ENCODE data around the gene RPL4. TPM values are rescaled to one million over a fixed set of nuclear protein-coding genes. Genes with fewer than 3 reads are reported as not detected.

Gene RPL4
- 1,000 to 10,000 TPM; 1,152 to 1,492 (median 1,276) TPM for total RNA-seq
- polyA plus RNA-seq = 1,000 to 10,000 TPM; 2,017 to 3,057 TPM
- long read RNA-seq, donor 1, transcript RPL4-201 (10 exons, 2,769 nt) = major isoform, 725 of 769 reads
- long read RNA-seq, donor 1, partial matches to known transcripts = 29 of 769 reads
- long read RNA-seq, donor 1, other reads (novel, unspliced or antisense) = 15 of 769 reads
- long read RNA-seq, donor 2, transcript RPL4-201 (10 exons, 2,769 nt) = major isoform, 761 of 812 reads
- long read RNA-seq, donor 2, partial matches to known transcripts = 38 of 812 reads
- long read RNA-seq, donor 2, other reads (novel, unspliced or antisense) = 12 of 812 reads
- long read RNA-seq, donor 3, transcript RPL4-201 (10 exons, 2,769 nt) = major isoform, 4,234 of 4,434 reads
- long read RNA-seq, donor 3, partial matches to known transcripts = 147 of 4,434 reads
- long read RNA-seq, donor 3, other reads (novel, unspliced or antisense) = 53 of 4,434 reads

GRCh38 chr15:66504563-66505429, at the start of gene RPL4, which contains the start of gene ZWILCH:
TSS of gene RPL4 (minus strand) at chr15:66504855. CDS start at chr15:66504790, 65 bp downstream.
TSS of gene ZWILCH (plus strand) at chr15:66505326. CDS start at chr15:66505339, 13 bp downstream.
- Histone ChIP-seq H3K27me3 (no peaks in the 10 kb centered on the region), H3K4me1 (peaks cover 5 to 42% (median 27%) of the 10 kb centered on the region in 9 donors), H3K9me3 (no peaks in the 10 kb centered on the region), H3K27ac (peak within 1 kb of the TSS; percentile 80 to 98 (median 94)), H3K4me3 (peak within 1 kb of the TSS; percentile 57 to 99 (median 86)), H3K36me3 (peaks cover 0 to 46% (median 30%) of the 10 kb centered on the region in 9 donors)
- peak in 1 of 9 donors; percentile 12 for TF ChIP-seq CTCF (IDR thresholded peaks at IDR 0.05)
- intact Hi-C loops (cut with DNase I) = no loop called here
- peak; percentile 92 to 97 (median 96) for ATAC-seq
- peak; percentile 79 to 82 for DNase-seq
- WGBS, 2 donors = 0% methylated on average over 46 of the region's 46 CpGs

- no peak for TF ChIP-seq CTCF (IDR thresholded peaks at IDR 0.05)
- DNase-seq (no peak), ATAC-seq (no peak)
- no peaks in the 10 kb centered on the region for H3K4me1 ChIP-seq
- H3K9me3 ChIP-seq = no peaks in the 10 kb centered on the region
- intact Hi-C loops (cut with DNase I) = no loop called here
- peaks cover 0 to 63% (median 4%) of the 10 kb centered on the region in 9 donors for H3K36me3 ChIP-seq
- H3K27me3 ChIP-seq = no peaks in the 10 kb centered on the region
- WGBS, 2 donors = 96 to 97% methylated on average over 1 of the region's 1 CpG
- no peak overlapping the region for H3K27ac ChIP-seq
- H3K4me3 ChIP-seq = no peak overlapping the region
Observed at GRCh38 chr15:66545255-66545654, 40.6 kb upstream of the RPL4 start.

GRCh38 chr15:66542896-66543295, 38.2 kb upstream of the RPL4 start:
- no peaks in the 10 kb centered on the region for H3K4me1 ChIP-seq
- H3K9me3 ChIP-seq = no peaks in the 10 kb centered on the region
- intact Hi-C loops (cut with DNase I) = no loop called here
- H3K4me3 ChIP-seq = no peak overlapping the region
- DNase-seq (no peak), ATAC-seq (no peak)
- peaks cover 0 to 61% (median 4%) of the 10 kb centered on the region in 9 donors for H3K36me3 ChIP-seq
- 99% methylated on average over 4 of the region's 4 CpGs for WGBS, 2 donors
- H3K27me3 ChIP-seq = no peaks in the 10 kb centered on the region
- no peak overlapping the region for H3K27ac ChIP-seq
- no peak for TF ChIP-seq CTCF (IDR thresholded peaks at IDR 0.05)

GRCh38 chr15:66535056-66535455, 30.4 kb upstream of the RPL4 start:
- Histone ChIP-seq H3K27me3 (no peaks in the 10 kb centered on the region), H3K9me3 (no peaks in the 10 kb centered on the region), H3K4me3 (no peak overlapping the region), H3K4me1 (no peaks in the 10 kb centered on the region), H3K36me3 (peaks cover 0 to 80% (median 0%) of the 10 kb centered on the region in 9 donors), H3K27ac (no peak overlapping the region)
- ATAC-seq (no peak), DNase-seq (no peak)
- intact Hi-C loops (cut with DNase I) = no loop called here
- 92 to 93% methylated on average over 9 of the region's 9 CpGs for WGBS, 2 donors
- no peak for TF ChIP-seq CTCF (IDR thresholded peaks at IDR 0.05)
